CD14-positive monocyte (primary cell): ENCODE results near the gene MYL4. TPM values are rescaled to one million over a fixed set of nuclear protein-coding genes. Genes with fewer than 3 reads are reported as not detected.

Source experiments
- DNase-seq, 3 donors: peaks; one replicate each; pipeline ENCODE4 v3.0.0-alpha.2; 2011 to 2022
- H2AFZ ChIP-seq: 2 replicates; pipeline ENCODE4 v1.6.0; 2012; ENCODE audit warnings: mild to moderate bottlenecking, low read depth, low read length, inconsistent platforms; ENCODE audit not compliant: insufficient read depth, poor library complexity, severe bottlenecking
- H3K27ac ChIP-seq, 2 donors: 1 replicate in 1 of 2; 2 replicates in 1 of 2; pipeline ENCODE4 v1.5.1; 2012 to 2013; ENCODE audit warnings: low read length in 2 of 2, control low read depth in 1 of 2, inconsistent platforms in 1 of 2, low read depth in 1 of 2, mild to moderate bottlenecking in 1 of 2
- H3K27me3 ChIP-seq, 2 donors: one replicate each; pipeline versions ENCODE4 v1.6.0 to v1.6.1; 2011 to 2013; ENCODE audit warnings: low read length in 2 of 2; ENCODE audit not compliant: control insufficient read depth in 2 of 2, insufficient read depth in 2 of 2
- H3K36me3 ChIP-seq, 2 donors: replicated peaks in 1 of 2; 1 replicate in 1 of 2; 2 replicates in 1 of 2; pipeline versions ENCODE4 v1.5.1 to v1.6.1; 2012 to 2013; ENCODE audit warnings: low read length in 2 of 2, control low read depth in 1 of 2, inconsistent platforms in 1 of 2, mild to moderate bottlenecking in 1 of 2; ENCODE audit not compliant: insufficient read depth in 2 of 2, control insufficient read depth in 1 of 2
- H3K4me1 ChIP-seq, 2 donors: 1 replicate in 1 of 2; 2 replicates in 1 of 2; pipeline versions ENCODE4 v1.5.1 to v1.6.1; 2012 to 2013; ENCODE audit warnings: low read length in 2 of 2, control low read depth in 1 of 2, inconsistent platforms in 1 of 2, mild to moderate bottlenecking in 1 of 2, moderate library complexity in 1 of 2; ENCODE audit not compliant: insufficient read depth in 2 of 2, control insufficient read depth in 1 of 2
- H3K4me2 ChIP-seq: replicated peaks from 2 replicates; pipeline ENCODE3; 2012; ENCODE audit warnings: low read length, moderate library complexity, mild to moderate bottlenecking; ENCODE audit not compliant: poor library complexity, severe bottlenecking; ENCODE audit errors: extremely low read depth
- H3K4me3 ChIP-seq, 3 experiments: fragments of 200-600 bp in 1 of 3; sonication (generic) in 1 of 3; replicated peaks in 1 of 3; 1 replicate in 2 of 3; 2 replicates in 1 of 3; pipeline ENCODE4 v1.5.1; 2011 to 2013; ENCODE audit warnings: low read length in 3 of 3, mild to moderate bottlenecking in 3 of 3, control low read depth in 2 of 3, low read depth in 2 of 3, inconsistent platforms in 1 of 3, moderate library complexity in 1 of 3
- H3K79me2 ChIP-seq: 2 replicates; pipeline ENCODE4 v1.6.0; 2012; ENCODE audit warnings: mild to moderate bottlenecking, control low read depth, inconsistent platforms, low read length, moderate library complexity; ENCODE audit not compliant: insufficient read depth
- H3K9ac ChIP-seq: 2 replicates; pipeline ENCODE4 v1.6.0; 2017; ENCODE audit warnings: low read length, mild to moderate bottlenecking; ENCODE audit not compliant: insufficient read depth, poor library complexity, severe bottlenecking
- H3K9me3 ChIP-seq, 2 donors: replicated peaks in 1 of 2; 1 replicate in 1 of 2; 2 replicates in 1 of 2; pipeline versions ENCODE4 v1.5.1 to v1.6.1; 2012 to 2013; ENCODE audit warnings: low read length in 2 of 2, control low read depth in 1 of 2; ENCODE audit not compliant: control insufficient read depth in 1 of 2, insufficient read depth in 1 of 2
- H4K20me1 ChIP-seq: 2 replicates; pipeline ENCODE4 v1.6.0; 2012; ENCODE audit warnings: mild to moderate bottlenecking, low read length, control low read depth, moderate library complexity; ENCODE audit not compliant: insufficient read depth
- H3K27ac Mint-ChIP-seq, 7 donors: one replicate each; pipeline ENCODE4 v1.8.0; 2020; ENCODE audit warnings: mild to moderate bottlenecking in 7 of 7, mixed read lengths in 7 of 7, moderate library complexity in 6 of 7, inconsistent platforms in 2 of 7
- H3K27me3 Mint-ChIP-seq, 3 donors: one replicate each; pipeline ENCODE4 v1.8.0; 2021 to 2022; ENCODE audit warnings: low read depth in 3 of 3, mild to moderate bottlenecking in 3 of 3, mixed read lengths in 3 of 3, moderate library complexity in 3 of 3, inconsistent platforms in 1 of 3
- H3K36me3 Mint-ChIP-seq, 2 donors: one replicate each; pipeline ENCODE4 v1.8.0; 2020; ENCODE audit warnings: mixed read lengths in 2 of 2, inconsistent platforms in 1 of 2, mild to moderate bottlenecking in 1 of 2
- H3K4me1 Mint-ChIP-seq: one replicate; pipeline ENCODE4 v1.8.0; 2020; ENCODE audit warnings: mild to moderate bottlenecking, mixed read lengths
- H3K4me3 Mint-ChIP-seq, 2 donors: one replicate each; pipeline ENCODE4 v1.8.0; 2020; ENCODE audit warnings: mild to moderate bottlenecking in 2 of 2, mixed read lengths in 2 of 2, moderate library complexity in 1 of 2
- H3K9me3 Mint-ChIP-seq, 7 donors: one replicate each; pipeline ENCODE4 v1.8.0; 2020 to 2022; ENCODE audit warnings: mixed read lengths in 7 of 7, mild to moderate bottlenecking in 6 of 7, moderate library complexity in 6 of 7, inconsistent platforms in 2 of 7
- CTCF ChIP-seq: fragments of 200-600 bp; IDR thresholded peaks from one replicate; pipeline ENCODE4 v1.8.0; 2022; ENCODE audit warnings: antibody characterized with exemption, mild to moderate bottlenecking
- WGBS: methylation state at CpG from one replicate; pipeline ENCODE4 v1.1.5; 2013; ENCODE audit warnings: missing lambda C conversion rate; ENCODE audit not compliant: insufficient coverage; 5-methylcytosine and 5-hydroxymethylcytosine counted together
- intact Hi-C, 2 donors: fragments of 100-400 bp; cut with micrococcal nuclease; formaldehyde crosslinking; loops; one replicate each; pipeline versions ENCODE4 v1.15.0 to v1.15.1; 2023
- polyA plus RNA-seq, 3 donors: library from polyadenylated mRNA; depleted of rRNA in 1 of 3; unstranded in 2 of 3; stranded (reverse) in 1 of 3; fragments of 300-500 nt in 2 of 3; fragments of >200 nt in 1 of 3; fragmentation: Illumina TruSeq in 2 of 3; gene quantifications; 1 replicate in 2 of 3; 2 replicates in 1 of 3; pipeline ENCODE4 v1.2.3, GENCODE V29; 2012 to 2021

The MYL4 gene
- polyA plus RNA-seq, 3 donors: 0.43 TPM; not detected in 2

GRCh38 chr17:47192554-47192953 lies 16.6 kb upstream of the MYL4 start:
- Mint-ChIP-seq H3K4me3 (no peak overlapping the region), H3K27ac (no peak overlapping the region), H3K27me3 (peaks cover 4 to 10% (median 4%) of the 10 kb centered on the region in 3 donors), H3K9me3 (peaks cover 0 to 3% (median 0%) of the 10 kb centered on the region in 7 donors), H3K36me3 (no peaks in the 10 kb centered on the region), H3K4me1 (peaks cover 21% of the 10 kb centered on the region)
- 92% methylated on average over 3 of the region's 6 CpGs for WGBS
- Histone ChIP-seq H3K9ac (no peak overlapping the region), H3K27me3 (no peaks in the 10 kb centered on the region), H2AFZ (peak overlapping the region; percentile 40), H4K20me1 (no peaks in the 10 kb centered on the region), H3K79me2 (peaks cover 16% of the 10 kb centered on the region), H3K4me2 (no peak overlapping the region), H3K27ac (no peak overlapping the region), H3K4me1 (peaks cover 5 to 21% of the 10 kb centered on the region in 2 donors), H3K4me3 (no peak overlapping the region), H3K36me3 (no peaks in the 10 kb centered on the region), H3K9me3 (no peaks in the 10 kb centered on the region)
- no peak for DNase-seq
- TF ChIP-seq CTCF: no peak
- intact Hi-C loops: no loop called here

- H3K4me1 ChIP-seq: peaks cover 0 to 12% of the 10 kb centered on the region in 2 donors
- no peak overlapping the region for H3K4me3 Mint-ChIP-seq
- WGBS: 92% methylated on average over 3 of the region's 4 CpGs
- no peak overlapping the region for H3K4me2 ChIP-seq
- no peaks in the 10 kb centered on the region for H3K9me3 ChIP-seq
- no peaks in the 10 kb centered on the region for H4K20me1 ChIP-seq
- no peaks in the 10 kb centered on the region for H3K27me3 ChIP-seq
- no peaks in the 10 kb centered on the region for H3K36me3 ChIP-seq
- peaks cover 0 to 3% (median 0%) of the 10 kb centered on the region in 7 donors for H3K9me3 Mint-ChIP-seq
- H3K27me3 Mint-ChIP-seq: peaks cover 7 to 10% (median 9%) of the 10 kb centered on the region in 3 donors
- H3K79me2 ChIP-seq: peaks cover 1% of the 10 kb centered on the region
- no peak overlapping the region for H3K27ac ChIP-seq
- TF ChIP-seq CTCF: no peak
- intact Hi-C loops: no loop called here
- H2AFZ ChIP-seq: no peak overlapping the region
- DNase-seq: no peak
- H3K4me1 Mint-ChIP-seq: peaks cover 14% of the 10 kb centered on the region
- no peak overlapping the region for H3K9ac ChIP-seq
- H3K36me3 Mint-ChIP-seq: no peaks in the 10 kb centered on the region
- no peak overlapping the region for H3K4me3 ChIP-seq
- no peak overlapping the region for H3K27ac Mint-ChIP-seq
These were observed 15.1 kb upstream of the MYL4 start for GRCh38 chr17:47193931-47194511.
